OCI-LY3 (cell line): ENCODE measurements around the gene MATCAP1.

Source experiments
- CTCF ChIP-seq: fragments of 200-600, 300-600 bp; sonication (generic); IDR thresholded peaks from 2 replicates; pipeline ENCODE4 v1.5.1; 2014; ENCODE audit warnings: antibody characterized with exemption, low read length, low read depth
- EZH2phosphoT487 ChIP-seq: fragments of 200-600 bp; shearing (Covaris generic); IDR thresholded peaks from 2 replicates; pipeline ENCODE4 v1.6.1; 2018; ENCODE audit warnings: antibody characterized with exemption, mixed run types, low read depth

GRCh38 chr16:67216612-67217490 lies 33.1 kb upstream of the MATCAP1 start:
- TF ChIP-seq CTCF (no peak), EZH2phosphoT487 (no peak)
